ENCODE data around the gene EML1.

- TF ChIP-seq, protein P1, sequence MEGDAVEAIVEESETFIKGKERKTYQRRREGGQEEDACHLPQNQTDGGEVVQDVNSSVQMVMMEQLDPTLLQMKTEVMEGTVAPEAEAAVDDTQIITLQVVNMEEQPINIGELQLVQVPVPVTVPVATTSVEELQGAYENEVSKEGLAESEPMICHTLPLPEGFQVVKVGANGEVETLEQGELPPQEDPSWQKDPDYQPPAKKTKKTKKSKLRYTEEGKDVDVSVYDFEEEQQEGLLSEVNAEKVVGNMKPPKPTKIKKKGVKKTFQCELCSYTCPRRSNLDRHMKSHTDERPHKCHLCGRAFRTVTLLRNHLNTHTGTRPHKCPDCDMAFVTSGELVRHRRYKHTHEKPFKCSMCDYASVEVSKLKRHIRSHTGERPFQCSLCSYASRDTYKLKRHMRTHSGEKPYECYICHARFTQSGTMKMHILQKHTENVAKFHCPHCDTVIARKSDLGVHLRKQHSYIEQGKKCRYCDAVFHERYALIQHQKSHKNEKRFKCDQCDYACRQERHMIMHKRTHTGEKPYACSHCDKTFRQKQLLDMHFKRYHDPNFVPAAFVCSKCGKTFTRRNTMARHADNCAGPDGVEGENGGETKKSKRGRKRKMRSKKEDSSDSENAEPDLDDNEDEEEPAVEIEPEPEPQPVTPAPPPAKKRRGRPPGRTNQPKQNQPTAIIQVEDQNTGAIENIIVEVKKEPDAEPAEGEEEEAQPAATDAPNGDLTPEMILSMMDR (conservative IDR thresholded peaks at IDR 0.05; ENCODE audit: low read depth, low read length) = 0 out of 2 replicates have a peak, but pooled peaks have one; percentile 10
- TF ChIP-seq EZH2 (IDR thresholded peaks at IDR 0.05; ENCODE audit: low read length, unreplicated experiment) = no peak
- TF ChIP-seq EZH2phosphoT487 (IDR thresholded peaks at IDR 0.05; ENCODE audit: borderline replicate concordance, low read length) = no peak
These were observed 143.7 kb downstream of the EML1 start for GRCh38 chr14:99936738-99937474.

All from PC-3 (cell line).